ENCODE measurements around the gene ZNF277. TPM values are rescaled to one million over a fixed set of nuclear protein-coding genes. Genes with fewer than 3 reads are reported as not detected.

Gene ZNF277
- total RNA-seq, 1 experiment from 2014 or later, result 12.8 TPM

GRCh38 chr7:112338786-112339185 lies 132.3 kb downstream of the ZNF277 start:
- Histone ChIP-seq H3K27ac (ENCODE audit: low read length) (no peak overlapping the region), H3K36me3 (ENCODE audit: control insufficient read depth, insufficient read depth, low read length) (peaks cover 8% of the 10 kb centered on the region), H3K4me1 (ENCODE audit: control insufficient read depth, insufficient read depth, low read length) (no peaks in the 10 kb centered on the region), H3K9me3 (ENCODE audit: control insufficient read depth, insufficient read depth, low read depth, low read length) (no peaks in the 10 kb centered on the region), H3K27me3 (ENCODE audit: control insufficient read depth, insufficient read depth, low read length) (no peaks in the 10 kb centered on the region), H3K4me3 (ENCODE audit: low read depth in 2 of 2, low read length in 2 of 2) (no peak overlapping the region)
- ATAC-seq, result no peak
- intact Hi-C loops (cut with micrococcal nuclease; ENCODE audit: unreplicated experiment), result no loop called here
- ChIA-PET POLR2A (no interaction called here), CTCF (no interaction called here)
- TF ChIP-seq REST (IDR thresholded peaks at IDR 0.05; ENCODE audit: insufficient read depth in 1 of 2, low read depth in 2 of 2, low read length in 1 of 2), result no peak
- no peak for TF ChIP-seq POLR2AphosphoS5 (IDR thresholded peaks at IDR 0.05; ENCODE audit: low read depth, low read length)
- no peak for TF ChIP-seq TCF7L2 (IDR thresholded peaks at IDR 0.05; ENCODE audit: low read depth, low read length)
- TF ChIP-seq SIN3A (IDR thresholded peaks at IDR 0.05; ENCODE audit: borderline replicate concordance, insufficient read depth, low read depth, low read length), result no peak
- TF ChIP-seq CTCF (IDR thresholded peaks at IDR 0.05), result no peak
- DNase-seq (ENCODE audit: low read depth, low spot score), result no peak
- no TSS peak for BruUV-seq (replicated peaks)
- in situ Hi-C loops (cut with HindIII; ENCODE audit: low pct_unique_long_range_greater_than_20kb, low sequenced_read_pairs), result no loop called here

GRCh38 chr7:112341464-112341863 lies 135.0 kb downstream of the ZNF277 start:
- no peak for TF ChIP-seq POLR2AphosphoS5 (IDR thresholded peaks at IDR 0.05; ENCODE audit: low read depth, low read length)
- no peak for TF ChIP-seq SIN3A (IDR thresholded peaks at IDR 0.05; ENCODE audit: borderline replicate concordance, insufficient read depth, low read depth, low read length)
- TF ChIP-seq REST (IDR thresholded peaks at IDR 0.05; ENCODE audit: insufficient read depth in 1 of 2, low read depth in 2 of 2, low read length in 1 of 2), result no peak
- TF ChIP-seq TCF7L2 (IDR thresholded peaks at IDR 0.05; ENCODE audit: low read depth, low read length), result no peak
- TF ChIP-seq CTCF (IDR thresholded peaks at IDR 0.05), result no peak
- Histone ChIP-seq H3K9me3 (ENCODE audit: control insufficient read depth, insufficient read depth, low read depth, low read length) (no peaks in the 10 kb centered on the region), H3K4me1 (ENCODE audit: control insufficient read depth, insufficient read depth, low read length) (no peaks in the 10 kb centered on the region), H3K27ac (ENCODE audit: low read length) (no peak overlapping the region), H3K36me3 (ENCODE audit: control insufficient read depth, insufficient read depth, low read length) (peaks cover 8% of the 10 kb centered on the region), H3K27me3 (ENCODE audit: control insufficient read depth, insufficient read depth, low read length) (no peaks in the 10 kb centered on the region), H3K4me3 (ENCODE audit: low read depth in 2 of 2, low read length in 2 of 2) (no peak overlapping the region)
- intact Hi-C loops (cut with micrococcal nuclease; ENCODE audit: unreplicated experiment) (no loop called here), in situ Hi-C loops (cut with HindIII; ENCODE audit: low pct_unique_long_range_greater_than_20kb, low sequenced_read_pairs) (no loop called here)
- DNase-seq (ENCODE audit: low read depth, low spot score), result no peak
- ChIA-PET POLR2A (no interaction called here), CTCF (no interaction called here)
- no TSS peak for BruUV-seq (replicated peaks)
- no peak for ATAC-seq
